Measurements from ENCODE around the gene CLEC16A.

CLEC16A gene

GRCh38 chr16:11051879-11052808, 107.8 kb downstream of the CLEC16A start:
- in situ Hi-C loops (cut with MboI; ENCODE audit: low sequenced_read_pairs), result no loop called here

DNA sequence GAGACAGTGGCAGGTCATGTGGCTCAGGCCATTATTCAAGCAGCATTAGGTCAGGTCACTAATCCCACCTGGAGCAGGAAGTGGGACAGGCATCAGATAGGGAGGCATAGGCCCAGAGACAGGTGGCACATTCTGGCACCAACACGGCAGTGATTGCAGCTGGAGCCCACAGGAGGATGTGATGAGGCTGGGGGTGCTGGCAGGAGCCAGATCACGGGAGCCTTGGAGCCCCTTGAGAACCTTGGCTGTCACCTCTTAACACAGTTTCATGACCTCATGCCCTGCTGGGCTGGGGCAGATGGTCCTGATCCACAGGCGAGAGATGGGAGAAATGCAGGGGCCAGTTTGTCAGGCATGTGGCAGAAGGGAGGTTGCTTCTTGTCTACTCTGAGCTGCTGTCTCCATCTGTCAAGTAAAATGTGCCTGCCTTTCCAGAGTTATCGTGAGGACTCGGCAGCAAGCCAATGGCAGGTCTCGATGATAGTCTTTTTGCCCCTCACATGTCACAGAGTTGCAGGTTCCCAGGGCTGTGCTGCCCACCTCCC, 109.6 kb downstream of the CLEC16A start:
- in situ Hi-C loops (cut with MboI; ENCODE audit: low sequenced_read_pairs), result no loop called here

DNA sequence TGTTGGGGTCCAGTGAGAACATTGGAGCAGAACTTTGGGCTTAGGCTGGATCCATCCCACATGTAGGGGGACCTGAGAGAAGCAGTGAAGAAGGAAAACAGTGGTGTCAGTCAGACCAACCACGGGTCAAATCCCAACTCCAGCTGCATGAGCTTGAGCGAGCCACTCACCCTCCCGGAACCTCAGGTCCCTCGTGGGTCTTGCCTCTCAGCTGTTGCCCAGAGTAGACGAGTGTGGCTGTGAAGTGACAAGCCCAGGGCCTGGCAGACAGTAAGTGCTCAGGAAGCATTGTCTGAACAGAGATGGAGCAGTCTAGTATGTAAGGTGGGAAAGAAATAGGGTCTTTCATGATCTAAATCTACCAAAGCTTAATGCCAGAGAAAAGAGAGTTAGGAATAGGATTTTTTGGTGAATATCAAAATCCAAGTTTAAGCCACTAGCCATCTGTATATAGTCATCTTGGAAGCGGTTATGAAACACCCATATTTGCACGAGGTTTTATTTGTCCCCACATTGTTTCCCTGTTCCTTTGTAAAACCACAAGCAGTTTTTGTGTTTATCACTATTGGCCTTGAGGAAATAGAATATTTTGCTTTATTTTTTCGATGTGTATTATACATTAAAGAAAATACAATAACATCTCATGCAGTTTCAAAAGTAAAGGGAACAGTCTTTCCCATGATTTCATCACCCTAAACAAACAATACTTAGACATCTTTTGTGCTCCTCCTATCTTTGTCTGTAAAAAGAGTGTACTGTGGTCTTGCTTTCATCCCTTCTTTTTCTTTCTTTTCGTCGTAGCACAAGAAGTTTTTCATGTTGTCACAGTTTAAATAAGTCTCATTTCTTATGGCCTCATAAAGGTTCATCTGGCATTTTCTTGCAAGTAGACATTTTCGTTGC, 112.0 kb downstream of the CLEC16A start:
- in situ Hi-C loops (cut with MboI; ENCODE audit: low sequenced_read_pairs), result no loop called here

DNA sequence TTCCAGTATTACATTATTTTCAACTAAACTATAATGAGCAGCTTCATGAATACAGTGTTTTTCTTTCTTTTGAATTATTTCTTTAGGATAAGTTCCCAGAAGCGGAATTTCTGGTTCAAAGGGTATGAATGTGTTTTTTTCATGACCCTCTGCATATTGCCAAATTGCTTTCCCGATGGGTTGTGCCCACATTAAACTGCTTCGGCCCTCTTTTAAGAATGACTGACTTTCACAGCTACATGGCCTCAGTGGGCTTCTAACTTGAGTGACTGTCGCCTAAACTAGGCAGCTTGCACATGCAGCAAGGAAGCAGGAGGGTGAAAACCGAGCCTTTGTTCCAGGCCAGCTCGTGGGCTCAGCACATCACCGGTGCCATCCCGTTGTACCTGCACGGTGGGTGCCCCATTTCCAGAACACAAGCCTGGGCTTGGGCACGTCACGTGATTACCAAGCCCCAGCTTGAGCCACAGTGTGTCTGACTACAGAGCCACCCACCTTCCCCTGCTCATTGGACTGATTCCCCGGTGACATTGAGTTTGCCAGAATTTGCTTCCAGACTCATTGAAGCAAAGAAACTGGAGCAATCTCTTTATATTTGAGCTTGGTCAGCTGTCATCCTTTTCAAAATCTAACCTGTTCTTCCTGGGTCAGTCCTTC, 112.8 kb downstream of the CLEC16A start:
- in situ Hi-C loops (cut with MboI; ENCODE audit: low sequenced_read_pairs), result no loop called here

GRCh38 chr16:11057711-11058345, 113.5 kb downstream of the CLEC16A start:
- in situ Hi-C loops (cut with MboI; ENCODE audit: low sequenced_read_pairs), result no loop called here

GRCh38 chr16:11058832-11059231, 114.5 kb downstream of the CLEC16A start:
- in situ Hi-C loops (cut with MboI; ENCODE audit: low sequenced_read_pairs), result no loop called here

- in situ Hi-C loops (cut with MboI; ENCODE audit: low sequenced_read_pairs), result no loop called here
Observed at GRCh38 chr16:11059588-11059987, 115.2 kb downstream of the CLEC16A start.

GRCh38 chr16:11060364-11060763, 116.0 kb downstream of the CLEC16A start:
- in situ Hi-C loops (cut with MboI; ENCODE audit: low sequenced_read_pairs), result no loop called here

GRCh38 chr16:11060842-11061241, 116.5 kb downstream of the CLEC16A start:
- in situ Hi-C loops (cut with MboI; ENCODE audit: low sequenced_read_pairs), result no loop called here

- in situ Hi-C loops (cut with MboI; ENCODE audit: low sequenced_read_pairs), result no loop called here
Observed at GRCh38 chr16:11061629-11062270, 117.4 kb downstream of the CLEC16A start.

DNA sequence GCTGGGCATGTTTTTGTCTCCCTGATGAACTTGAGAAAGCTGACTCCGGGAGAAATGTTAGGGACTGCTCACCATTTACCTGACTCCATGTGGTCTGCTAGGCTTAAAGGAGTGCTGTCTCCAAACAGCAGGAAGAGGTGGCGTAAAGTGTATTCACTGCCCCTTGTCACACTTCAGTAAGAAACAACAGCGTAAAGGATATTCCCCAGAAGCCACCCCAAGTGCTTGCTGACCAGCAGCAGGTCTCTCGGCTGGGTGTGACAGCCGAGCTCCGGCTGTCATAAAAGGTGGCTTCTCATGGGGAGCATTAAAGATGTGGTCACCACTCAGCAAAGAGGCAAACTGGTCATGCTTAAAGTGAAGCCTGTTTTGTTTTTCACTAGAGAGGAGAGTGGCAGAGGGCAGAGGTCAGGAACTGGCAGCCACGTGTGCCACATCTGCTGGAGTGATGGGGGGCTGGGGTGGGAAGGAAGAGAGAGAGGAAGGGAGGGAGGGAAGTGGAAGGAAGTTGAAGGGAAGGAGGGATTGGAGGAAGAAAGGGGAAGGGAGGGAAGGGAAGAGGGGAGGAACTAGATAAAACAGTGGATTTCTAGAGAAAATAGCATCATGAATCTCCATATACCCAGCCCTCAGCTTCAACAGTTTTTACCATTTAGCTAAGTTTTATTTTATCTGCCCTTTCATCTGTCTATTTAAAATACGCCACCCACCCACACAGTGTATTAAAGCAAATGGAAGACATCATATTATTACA, 119.3 kb downstream of the CLEC16A start:
- in situ Hi-C loops (cut with MboI; ENCODE audit: low sequenced_read_pairs), result no loop called here

GRCh38 chr16:11064202-11064540, 119.8 kb downstream of the CLEC16A start:
- in situ Hi-C loops (cut with MboI; ENCODE audit: low sequenced_read_pairs), result no loop called here

- in situ Hi-C loops (cut with MboI; ENCODE audit: low sequenced_read_pairs), result no loop called here
Observed at GRCh38 chr16:11064851-11065250, 120.5 kb downstream of the CLEC16A start.

- in situ Hi-C loops (cut with MboI; ENCODE audit: low sequenced_read_pairs), result no loop called here
Observed at GRCh38 chr16:11066261-11066870, 122.0 kb downstream of the CLEC16A start.

DNA sequence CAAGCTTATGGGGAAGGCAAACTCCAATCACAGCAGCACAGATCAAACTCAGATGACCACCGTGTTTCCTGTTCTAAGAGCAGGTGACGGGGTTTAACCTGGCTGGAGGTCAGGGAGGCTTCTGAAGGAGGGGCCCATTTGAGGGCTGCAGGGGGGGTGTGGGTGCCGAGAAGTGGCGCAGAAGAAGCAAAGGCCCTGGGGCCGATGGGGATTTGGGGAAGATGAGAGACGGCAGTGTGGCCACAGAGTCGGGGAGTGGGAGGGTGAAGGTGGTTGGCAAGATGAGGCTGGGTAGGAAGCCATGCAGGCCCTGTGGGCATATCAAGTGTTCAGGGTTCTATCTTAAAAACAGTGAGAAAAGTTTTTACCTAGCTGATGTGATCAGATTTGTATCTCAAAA, 122.9 kb downstream of the CLEC16A start:
- in situ Hi-C loops (cut with MboI; ENCODE audit: low sequenced_read_pairs), result no loop called here

- in situ Hi-C loops (cut with MboI; ENCODE audit: low sequenced_read_pairs), result no loop called here
Observed at GRCh38 chr16:11067697-11068141, 123.4 kb downstream of the CLEC16A start.

GRCh38 chr16:11071829-11072228, 127.5 kb downstream of the CLEC16A start:
- in situ Hi-C loops (cut with MboI; ENCODE audit: low sequenced_read_pairs), result no loop called here

DNA sequence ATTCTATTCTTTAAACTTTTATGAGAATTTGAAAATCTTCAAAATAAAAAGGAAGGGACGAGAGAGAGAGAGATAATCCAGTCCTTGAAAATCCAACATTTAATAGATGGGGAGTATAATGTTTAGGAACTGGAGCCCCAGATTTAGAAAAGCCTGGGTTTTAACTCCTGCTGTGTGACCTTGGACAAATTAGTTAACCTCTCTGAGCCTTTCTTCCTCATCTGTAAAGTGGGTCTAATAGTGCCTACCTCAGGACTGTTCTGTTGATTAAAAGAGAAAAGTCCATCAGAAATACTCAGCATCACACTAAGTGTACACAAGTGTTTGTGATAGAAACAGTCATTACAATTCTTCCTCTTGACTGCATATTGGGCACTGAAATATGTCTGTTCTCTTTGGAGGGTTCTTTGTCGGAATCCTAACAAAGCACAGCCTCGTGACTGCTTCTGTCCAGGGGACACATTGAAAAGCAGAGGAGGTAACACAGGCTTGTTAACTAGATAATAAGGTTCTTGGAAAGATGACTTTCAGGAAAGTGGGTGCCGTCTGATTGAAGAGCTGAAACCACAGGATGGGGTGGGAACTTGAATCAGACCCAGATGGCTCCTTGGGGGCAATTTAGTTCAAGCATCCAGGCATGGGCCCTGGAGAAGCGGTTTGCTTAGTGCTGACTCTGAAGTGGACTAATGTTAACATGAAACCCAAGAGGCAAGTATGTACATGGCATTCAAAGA, 128.2 kb downstream of the CLEC16A start:
- in situ Hi-C loops (cut with MboI; ENCODE audit: low sequenced_read_pairs), result no loop called here

All from HL-60/S4 treated with phorbol 12-myristate 13-acetate at 8.2 ng/mL for 4 days and 3 days (cell line).